Adipose tissue (tissue), 3 donors: ENCODE data around the gene NUDT7. TPM values are rescaled to one million over a fixed set of nuclear protein-coding genes. Genes with fewer than 3 reads are reported as not detected.

Experiments
- H3K27ac ChIP-seq: one replicate; pipeline ENCODE4 v1.5.1; 2013; ENCODE audit warnings: low read depth, low read length
- WGBS, 3 donors: extraction: QIAGEN DNeasy Blood & Tissue Kit; methylation state at CpG; one replicate each; pipeline ENCODE4 v1.1.7; 2013; 5-methylcytosine and 5-hydroxymethylcytosine counted together
- polyA plus RNA-seq, 3 donors: library from polyadenylated mRNA; stranded (reverse); fragments of 200-250 nt; gene quantifications; one replicate each; pipeline ENCODE4 v1.2.3, GENCODE V29; 2013
- donor health status: healthy with polysubstance abuse.
- donor health status: Bipolar disorder and iron deficiency.
- donor health status: healthy.

NUDT7 gene
- polyA plus RNA-seq, 3 donors = 8.8 to 22.9 (median 11.0) TPM

- WGBS, 3 donors = 33 to 49% (median 38%) methylated on average over 2 of the region's 2 CpGs
Measured at GRCh38 chr16:77762262-77762661, 39.9 kb downstream of the NUDT7 start.

GRCh38 chr16:77763994-77764393, 41.7 kb downstream of the NUDT7 start:
- H3K27ac ChIP-seq = no peak overlapping the region
- WGBS, 3 donors = 80 to 93% (median 91%) methylated on average over 1 of the region's 1 CpG

More at GRCh38 chr16:77762262-77762661, 39.9 kb downstream of the NUDT7 start:
- H3K27ac ChIP-seq = no peak overlapping the region

- WGBS, 3 donors = 63 to 75% (median 72%) methylated on average over 4 of the region's 4 CpGs
- no peak overlapping the region for H3K27ac ChIP-seq
Measured at GRCh38 chr16:77767211-77767610, 44.9 kb downstream of the NUDT7 start.

- 54 to 84% (median 66%) methylated on average over 3 of the region's 3 CpGs for WGBS, 3 donors
- no peak overlapping the region for H3K27ac ChIP-seq
Measured at GRCh38 chr16:77767826-77768225, 45.5 kb downstream of the NUDT7 start.

- WGBS, 3 donors = 67 to 85% (median 81%) methylated on average over 6 of the region's 6 CpGs
- no peak overlapping the region for H3K27ac ChIP-seq
Measured at GRCh38 chr16:77775911-77776909, 53.9 kb downstream of the NUDT7 start.

GRCh38 chr16:77777745-77778144, 55.4 kb downstream of the NUDT7 start:
- 92 to 96% (median 96%) methylated on average over 4 of the region's 4 CpGs for WGBS, 3 donors

GRCh38 chr16:77780378-77780837, 58.1 kb downstream of the NUDT7 start:
- WGBS, 3 donors = 55 to 73% (median 55%) methylated on average over 9 of the region's 9 CpGs
- no peak overlapping the region for H3K27ac ChIP-seq

More at GRCh38 chr16:77777745-77778144, 55.4 kb downstream of the NUDT7 start:
- no peak overlapping the region for H3K27ac ChIP-seq

- H3K27ac ChIP-seq = no peak overlapping the region
Measured at GRCh38 chr16:77781091-77781490, 58.8 kb downstream of the NUDT7 start.

- WGBS, 3 donors = 16 to 29% (median 26%) methylated on average over 2 of the region's 2 CpGs
Measured at GRCh38 chr16:77782694-77783093, 60.4 kb downstream of the NUDT7 start.

GRCh38 chr16:77784441-77785372, 62.4 kb downstream of the NUDT7 start:
- WGBS, 3 donors = 89 to 91% (median 90%) methylated on average over 36 to 38 of the region's 38 CpGs
- H3K27ac ChIP-seq = no peak overlapping the region

More at GRCh38 chr16:77782694-77783093, 60.4 kb downstream of the NUDT7 start:
- H3K27ac ChIP-seq = no peak overlapping the region

- no peak overlapping the region for H3K27ac ChIP-seq
- WGBS, 3 donors = 35 to 89% (median 88%) methylated on average over 2 of the region's 2 CpGs
Measured at GRCh38 chr16:77785373-77785764, 63.1 kb downstream of the NUDT7 start.

GRCh38 chr16:77786186-77786847, 64.0 kb downstream of the NUDT7 start:
- no peak overlapping the region for H3K27ac ChIP-seq
- WGBS, 3 donors = 60 to 70% (median 66%) methylated on average over 5 of the region's 5 CpGs

- no peak overlapping the region for H3K27ac ChIP-seq
- 39 to 52% (median 43%) methylated on average over 2 of the region's 2 CpGs for WGBS, 3 donors
Measured at GRCh38 chr16:77787452-77787851, 65.1 kb downstream of the NUDT7 start.

GRCh38 chr16:77788181-77789084, 66.1 kb downstream of the NUDT7 start, which contains the start of gene VAT1L:
Gene VAT1L, plus strand, starts transcription at chr16:77788564. Its CDS starts 119 bp downstream, at chr16:77788683.
- no peak within 1 kb of the TSS for H3K27ac ChIP-seq
- 1 to 2% (median 1%) methylated on average over 60 to 78 of the region's 78 CpGs for WGBS, 3 donors

GRCh38 chr16:77789085-77790008, 67.0 kb downstream of the NUDT7 start:
- WGBS, 3 donors = 6 to 9% (median 6%) methylated on average over 34 of the region's 34 CpGs

GRCh38 chr16:77790009-77790372, 67.7 kb downstream of the NUDT7 start:
- 12 to 17% (median 13%) methylated on average over 11 of the region's 11 CpGs for WGBS, 3 donors
- H3K27ac ChIP-seq = no peak overlapping the region

More at GRCh38 chr16:77789085-77790008, 67.0 kb downstream of the NUDT7 start:
- no peak overlapping the region for H3K27ac ChIP-seq
